Stimulated activated CD4-positive, alpha-beta T cell treated with anti-CD3 and anti-CD28 coated beads, TNF-alpha, amount 100 ng/mL, for 4 hours (primary cell): ENCODE measurements around the gene PIEZO1.
"Not testable (repeated sequence)": the region's sequence is repeated elsewhere in the genome, so short reads cannot be mapped to it uniquely, and the experiment has no call there.

ENCODE experiments used
- DNase-seq, 3 experiments: peaks; one replicate each; pipeline ENCODE4 v3.0.0-alpha.2; 2020; ENCODE audit warnings: low read depth in 3 of 3

PIEZO1 gene

DNA sequence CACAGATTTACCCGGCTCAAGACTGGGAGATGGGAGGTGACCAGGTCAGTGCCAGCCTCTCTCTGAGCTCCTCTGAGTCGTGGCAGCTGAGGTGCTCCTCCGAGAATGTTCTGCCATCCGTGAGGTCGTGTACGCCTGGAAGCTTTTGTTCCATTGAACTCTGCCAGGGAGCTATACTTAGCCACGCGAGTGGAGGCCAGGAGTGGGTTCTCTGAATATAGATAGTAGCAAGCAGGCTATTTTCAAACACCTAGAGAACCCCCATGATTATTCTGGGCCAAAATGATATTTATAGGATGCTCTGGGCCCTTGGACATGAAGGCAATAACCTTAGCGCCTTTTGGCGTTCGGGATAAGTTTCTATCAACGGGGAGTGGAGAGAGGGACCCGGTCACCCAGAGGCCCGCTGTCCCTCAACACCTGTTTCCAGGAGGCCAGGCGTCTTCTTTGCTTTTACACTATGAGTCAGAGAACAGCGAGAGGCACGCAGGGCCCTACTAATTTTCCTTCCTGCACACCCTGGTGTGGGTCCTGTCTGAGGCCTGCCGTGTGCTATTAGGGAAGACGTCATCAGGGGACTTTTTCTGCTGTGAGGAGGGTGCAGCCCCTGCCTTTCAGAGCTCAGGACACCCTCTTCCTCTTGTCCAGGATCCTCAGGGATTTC, 111.2 kb downstream of the PIEZO1 start:
- no peak for DNase-seq

DNA sequence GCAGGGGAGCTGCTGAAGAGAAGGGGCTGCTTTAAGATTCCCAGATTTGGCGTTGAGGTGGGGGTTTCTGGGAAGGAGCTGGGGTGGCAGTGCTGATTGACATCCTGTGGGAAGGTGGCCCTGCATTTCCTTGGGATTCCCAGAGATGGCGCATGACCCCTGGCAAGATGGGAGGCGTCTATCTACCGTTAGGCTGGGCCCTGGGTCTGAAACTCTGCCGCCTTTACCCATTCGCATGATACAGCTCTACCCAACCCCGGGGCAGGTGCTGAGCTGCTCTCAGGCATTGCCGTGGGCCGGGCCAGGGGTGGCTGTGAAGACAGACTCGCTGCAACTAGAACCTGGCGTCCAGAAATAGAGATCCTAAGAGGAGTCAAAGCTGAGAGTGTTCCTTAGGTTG, 112.2 kb downstream of the PIEZO1 start:
- no peak for DNase-seq

DNA sequence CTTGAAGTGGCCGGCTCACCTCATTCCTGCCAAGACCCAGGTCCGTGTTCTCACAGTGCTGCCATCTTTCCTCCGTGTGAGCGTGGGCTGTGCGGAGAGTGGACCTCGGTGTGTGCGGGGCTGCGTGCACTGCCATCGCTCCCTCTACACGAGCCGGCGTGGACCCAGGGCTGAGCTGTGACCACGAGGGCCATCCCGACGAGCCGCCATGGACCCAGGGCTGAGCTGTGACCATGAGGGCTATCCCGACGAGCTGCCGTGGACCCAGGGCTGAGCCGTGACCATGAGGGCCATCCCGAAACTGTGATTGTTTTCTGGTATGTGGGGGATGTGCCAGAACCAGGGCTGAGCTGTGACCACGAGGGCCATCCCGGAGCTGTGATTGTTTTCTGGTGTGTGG, 113.2 kb downstream of the PIEZO1 start:
- no peak for DNase-seq

DNA sequence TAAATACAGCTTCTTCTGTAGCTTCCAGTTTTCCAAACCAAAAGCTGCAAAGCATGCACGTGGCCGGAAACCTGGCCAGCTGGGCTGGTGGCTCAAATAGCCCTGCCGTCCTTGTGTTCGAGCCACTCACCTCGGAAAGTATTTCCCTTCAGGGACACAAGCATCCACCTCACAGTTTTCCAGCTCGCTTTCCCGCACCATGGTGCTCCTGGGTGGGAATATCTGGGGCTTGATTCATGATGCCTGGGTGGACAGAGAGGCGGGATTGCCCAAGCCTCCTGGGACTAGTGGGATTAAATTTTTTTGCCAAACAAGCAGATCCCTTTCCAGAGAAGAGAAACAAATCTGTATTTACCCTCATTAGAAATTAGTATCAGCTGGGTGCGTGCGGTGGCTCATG, 115.0 kb downstream of the PIEZO1 start:
- no peak for DNase-seq

DNA sequence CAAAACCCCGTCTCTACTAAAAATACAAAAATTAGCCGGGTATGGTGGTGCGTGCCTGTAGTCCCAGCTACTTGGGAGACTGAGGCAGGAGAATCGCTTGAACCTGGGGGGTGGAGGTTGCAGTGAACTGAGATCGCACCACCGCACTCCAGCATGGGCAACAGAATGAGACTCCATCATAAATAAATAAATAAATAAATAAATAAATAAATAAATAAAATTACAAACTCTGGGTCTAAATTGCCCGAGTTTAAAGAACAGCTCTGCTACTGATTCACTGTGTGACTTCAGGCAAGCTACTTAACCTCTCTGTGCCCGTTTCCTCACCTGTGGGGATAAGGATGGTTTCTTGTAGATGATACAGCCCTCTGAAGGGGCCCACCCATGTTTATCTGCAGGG, 115.5 kb downstream of the PIEZO1 start:
- DNase-seq, result not testable (repeated sequence)

DNA sequence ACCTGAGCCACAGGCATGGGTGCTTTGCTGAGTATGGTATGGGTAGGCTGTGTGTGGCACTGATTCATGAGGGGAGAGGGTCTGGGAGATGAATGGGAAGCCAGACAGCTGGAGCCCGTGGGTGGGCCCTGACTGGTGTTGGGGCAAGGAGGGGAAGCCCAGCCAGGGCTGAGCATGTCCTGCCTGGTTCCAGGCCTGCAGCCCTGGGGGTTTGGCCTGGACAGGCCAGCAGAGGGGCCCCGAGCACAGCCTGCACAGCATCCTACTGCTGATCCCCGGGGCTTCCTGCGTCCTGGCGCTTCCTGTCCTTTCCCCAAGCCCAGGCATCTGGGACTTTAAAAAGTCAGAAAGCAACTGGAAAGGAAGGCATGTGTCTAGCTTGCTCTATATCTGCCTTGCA, 117.6 kb downstream of the PIEZO1 start:
- no peak for DNase-seq

DNA sequence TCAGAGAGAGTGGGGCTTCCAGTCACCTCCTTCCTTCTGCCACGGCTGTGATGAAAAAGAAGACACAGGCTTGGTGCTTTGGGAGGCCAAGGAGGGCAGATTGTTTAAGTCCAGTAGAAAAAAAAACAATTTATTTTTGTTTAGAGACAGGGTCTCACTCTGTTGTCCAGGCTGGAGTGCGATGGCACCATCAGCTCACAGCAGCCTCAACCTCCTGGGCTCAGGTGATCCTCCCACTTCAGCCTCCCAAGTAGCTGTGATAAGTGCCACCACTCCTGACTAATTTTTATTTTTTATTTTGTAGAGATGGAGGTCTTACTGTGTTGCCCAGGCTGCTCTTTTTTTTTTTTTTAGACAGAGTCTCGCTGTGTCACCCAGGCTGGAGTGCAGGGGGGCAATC, 119.5 kb downstream of the PIEZO1 start:
- no peak for DNase-seq
